Endothelial cell of umbilical vein (primary cell): ENCODE measurements around the gene CFAP61.

Source experiments
- CTCF ChIP-seq, 2 donors: IDR thresholded peaks; 1 replicate in 1 of 2; 2 replicates in 1 of 2; pipeline ENCODE4 v1.5.1; 2011; ENCODE audit warnings: low read length in 2 of 2, mild to moderate bottlenecking in 2 of 2, moderate library complexity in 2 of 2, control low read depth in 1 of 2, inconsistent platforms in 1 of 2, low read depth in 1 of 2; ENCODE audit not compliant: insufficient read depth in 1 of 2; ENCODE audit errors: extremely low read depth in 1 of 2
- EZH2 ChIP-seq: IDR thresholded peaks from 2 replicates; pipeline ENCODE4 v1.6.1; 2012; ENCODE audit warnings: borderline replicate concordance, low read depth, mild to moderate bottlenecking, moderate library complexity, low read length, inconsistent platforms; ENCODE audit not compliant: severe bottlenecking
- FOS ChIP-seq: IDR thresholded peaks from 2 replicates; pipeline ENCODE4 v1.6.1; 2011; ENCODE audit warnings: mild to moderate bottlenecking, low read length, moderate library complexity, borderline replicate concordance; ENCODE audit not compliant: insufficient read depth
- GATA2 ChIP-seq: IDR thresholded peaks from 2 replicates; pipeline ENCODE4 v1.7.0; 2011; ENCODE audit warnings: low read depth, mild to moderate bottlenecking, moderate library complexity, mixed read lengths, low read length; ENCODE audit not compliant: insufficient read length, insufficient read depth
- MYC ChIP-seq: IDR thresholded peaks from one replicate; pipeline ENCODE4 v1.6.1; 2011; ENCODE audit warnings: mild to moderate bottlenecking, low read depth, low read length
- POLR2A ChIP-seq: IDR thresholded peaks from 2 replicates; pipeline ENCODE4 v1.6.1; 2012; ENCODE audit warnings: low read depth, mild to moderate bottlenecking, control low read depth, low read length
- POLR2AphosphoS5 ChIP-seq: IDR thresholded peaks from 2 replicates; pipeline ENCODE4 v1.6.1; 2012; ENCODE audit warnings: low read depth, mild to moderate bottlenecking, control low read depth, low read length, moderate library complexity; ENCODE audit not compliant: insufficient read depth
- TF ChIP-seq, protein P1 (sequence below): IDR thresholded peaks from 2 replicates; pipeline ENCODE4 v1.6.1; 2011; ENCODE audit not compliant: insufficient read depth, insufficient read length

- TF ChIP-seq, protein P1, sequence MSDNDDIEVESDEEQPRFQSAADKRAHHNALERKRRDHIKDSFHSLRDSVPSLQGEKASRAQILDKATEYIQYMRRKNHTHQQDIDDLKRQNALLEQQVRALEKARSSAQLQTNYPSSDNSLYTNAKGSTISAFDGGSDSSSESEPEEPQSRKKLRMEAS, result no peak
- TF ChIP-seq CTCF (IDR thresholded peaks at IDR 0.05; ENCODE audit: extremely low read depth in 1 of 2, insufficient read depth in 1 of 2, low read depth in 1 of 2, low read length in 2 of 2) (no peak), FOS (no peak), MYC (no peak), POLR2A (no peak), EZH2 (no peak), GATA2 (no peak), POLR2AphosphoS5 (no peak)
These were observed 86.2 kb downstream of the CFAP61 start for GRCh38 chr20:20138301-20139064.
